WERI-Rb-1 (cell line): Measurements from ENCODE around the gene MBP.

Source experiments
- DNase-seq: peaks from one replicate; pipeline ENCODE4 v3.0.0-alpha.2; 2020
- H3K27ac ChIP-seq: fragments of 250-450 bp; sonication (Bioruptor Pico); 2 replicates; pipeline ENCODE4 v1.5.1; 2020; ENCODE audit warnings: mild to moderate bottlenecking, moderate library complexity
- H3K27me3 ChIP-seq: fragments of 250-450 bp; sonication (Bioruptor Pico); 2 replicates; pipeline ENCODE4 v1.5.1; 2021; ENCODE audit warnings: mild to moderate bottlenecking, low read depth, moderate library complexity; ENCODE audit not compliant: insufficient read depth, severe bottlenecking
- H3K36me3 ChIP-seq: fragments of 250-450 bp; sonication (Bioruptor Pico); 2 replicates; pipeline ENCODE4 v1.5.1; 2020; ENCODE audit warnings: mild to moderate bottlenecking, moderate library complexity
- H3K4me3 ChIP-seq: 2 replicates; pipeline ENCODE4 v1.5.1; 2011; ENCODE audit warnings: low read depth, mild to moderate bottlenecking, control low read depth, low read length
- H3K9me3 ChIP-seq: fragments of 250-450 bp; sonication (Bioruptor Pico); 2 replicates; pipeline ENCODE4 v1.5.1; 2021; ENCODE audit warnings: mild to moderate bottlenecking, moderate library complexity; ENCODE audit not compliant: severe bottlenecking
- TF ChIP-seq, protein P1 (sequence below): IDR thresholded peaks from 2 replicates; pipeline ENCODE4 v1.5.1; 2011; ENCODE audit warnings: low read depth, mild to moderate bottlenecking, control low read depth, inconsistent platforms, low read length

MBP gene

DNA sequence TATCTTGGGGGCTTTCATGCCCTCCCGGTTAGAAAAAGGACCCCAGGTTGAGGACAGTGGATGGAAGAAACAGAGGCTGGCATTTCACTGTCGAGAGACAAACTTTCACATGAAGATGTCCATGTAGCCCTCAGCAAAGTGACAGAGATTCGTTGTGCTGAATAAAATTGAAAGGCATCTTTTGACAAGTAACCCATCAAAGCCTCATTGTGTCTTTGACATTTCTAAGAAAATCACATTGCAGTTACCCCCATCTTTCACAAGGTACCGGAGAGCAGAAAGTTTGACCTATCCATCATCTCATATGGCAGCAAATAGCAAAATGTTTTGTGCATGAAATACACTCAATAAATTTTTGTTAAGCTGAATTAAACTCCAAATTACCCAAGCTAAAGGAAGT lies 2.0 kb upstream of the MBP start:
- TF ChIP-seq, protein P1, sequence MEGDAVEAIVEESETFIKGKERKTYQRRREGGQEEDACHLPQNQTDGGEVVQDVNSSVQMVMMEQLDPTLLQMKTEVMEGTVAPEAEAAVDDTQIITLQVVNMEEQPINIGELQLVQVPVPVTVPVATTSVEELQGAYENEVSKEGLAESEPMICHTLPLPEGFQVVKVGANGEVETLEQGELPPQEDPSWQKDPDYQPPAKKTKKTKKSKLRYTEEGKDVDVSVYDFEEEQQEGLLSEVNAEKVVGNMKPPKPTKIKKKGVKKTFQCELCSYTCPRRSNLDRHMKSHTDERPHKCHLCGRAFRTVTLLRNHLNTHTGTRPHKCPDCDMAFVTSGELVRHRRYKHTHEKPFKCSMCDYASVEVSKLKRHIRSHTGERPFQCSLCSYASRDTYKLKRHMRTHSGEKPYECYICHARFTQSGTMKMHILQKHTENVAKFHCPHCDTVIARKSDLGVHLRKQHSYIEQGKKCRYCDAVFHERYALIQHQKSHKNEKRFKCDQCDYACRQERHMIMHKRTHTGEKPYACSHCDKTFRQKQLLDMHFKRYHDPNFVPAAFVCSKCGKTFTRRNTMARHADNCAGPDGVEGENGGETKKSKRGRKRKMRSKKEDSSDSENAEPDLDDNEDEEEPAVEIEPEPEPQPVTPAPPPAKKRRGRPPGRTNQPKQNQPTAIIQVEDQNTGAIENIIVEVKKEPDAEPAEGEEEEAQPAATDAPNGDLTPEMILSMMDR, result no peak
- Histone ChIP-seq H3K27me3 (no peaks in the 10 kb centered on the region), H3K27ac (no peak overlapping the region), H3K36me3 (no peaks in the 10 kb centered on the region), H3K4me3 (no peak overlapping the region), H3K9me3 (peaks cover 6% of the 10 kb centered on the region)
- no peak for DNase-seq

DNA sequence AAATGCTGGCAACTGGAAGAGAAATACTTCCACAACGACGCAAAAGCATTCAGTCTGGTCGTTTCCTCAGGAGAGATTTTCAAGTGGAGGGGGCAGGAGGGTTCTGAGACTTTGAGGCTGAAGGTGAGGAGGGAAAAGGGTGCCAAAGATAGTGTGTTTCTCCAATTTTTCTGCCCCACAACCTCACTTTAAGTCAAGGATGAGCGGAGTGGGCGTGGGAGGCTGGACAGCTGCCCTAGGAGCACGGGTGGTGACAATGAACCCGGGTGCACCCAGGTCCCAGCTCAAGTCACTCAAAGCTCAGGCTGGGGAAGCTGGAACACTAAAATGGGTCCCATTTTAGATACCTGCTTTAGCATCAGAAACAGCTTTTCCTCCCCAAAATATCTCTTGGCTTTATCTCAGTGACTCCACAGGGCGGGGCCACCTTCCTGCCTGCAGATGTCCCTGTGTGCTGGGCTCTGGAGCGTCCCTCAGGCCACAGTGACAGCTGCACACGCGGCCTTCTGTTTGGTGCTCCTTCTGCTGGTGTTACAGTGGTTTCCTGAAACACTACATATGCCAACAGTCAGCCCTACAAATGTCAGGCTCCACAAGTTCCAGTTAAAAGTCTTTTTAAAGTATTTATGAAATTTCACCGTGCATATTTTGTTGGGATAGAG lies 1.4 kb upstream of the MBP start:
- H3K4me3 ChIP-seq, result no peak overlapping the region

DNA sequence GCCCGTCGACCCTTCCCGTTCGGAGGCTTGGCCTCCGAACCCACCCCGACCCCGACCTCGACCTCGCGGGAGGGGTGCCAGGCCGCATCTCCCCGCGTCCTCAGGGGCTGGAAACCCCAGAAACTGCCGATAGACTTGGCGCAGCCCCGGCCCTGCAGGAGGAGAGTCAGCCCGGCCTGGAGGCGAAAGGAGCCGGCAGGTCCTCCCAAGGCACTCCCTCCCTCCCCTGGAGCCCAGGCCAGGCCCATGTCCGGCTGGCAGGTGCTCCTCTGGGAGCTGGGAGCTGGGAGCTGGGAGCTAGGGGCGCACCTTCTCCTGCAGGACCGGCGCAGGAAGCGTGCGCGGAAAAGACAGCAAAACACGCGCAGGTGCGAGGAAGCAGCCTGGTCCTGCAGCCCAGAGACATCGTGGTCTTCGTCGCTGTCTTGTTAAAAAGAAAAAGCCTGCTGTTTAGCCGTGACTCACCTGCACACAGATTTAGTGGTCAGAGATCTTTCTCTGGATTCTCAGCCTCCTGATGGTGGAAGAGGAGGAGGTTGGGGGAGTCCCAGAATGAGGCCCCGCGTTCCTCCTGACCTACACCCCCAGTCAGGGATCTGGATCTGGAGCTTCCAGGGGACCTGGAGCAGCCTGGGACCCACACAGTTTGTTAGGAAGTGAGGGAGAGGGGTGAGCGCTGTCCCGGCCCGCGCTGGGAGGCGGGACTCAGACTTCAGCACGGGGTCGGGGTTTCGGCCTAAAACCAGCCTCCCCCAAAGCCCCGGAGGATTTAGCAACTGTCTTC lies 660 bp upstream of the MBP start:
- H3K9me3 ChIP-seq, result peaks cover 6% of the 10 kb centered on the region
- TF ChIP-seq, protein P1, result no peak
- no peak overlapping the region for H3K27ac ChIP-seq
- H3K36me3 ChIP-seq, result no peaks in the 10 kb centered on the region
- DNase-seq, result no peak
- no peaks in the 10 kb centered on the region for H3K27me3 ChIP-seq
- H3K4me3 ChIP-seq, result no peak overlapping the region

More for the DNA sequence above, 1.4 kb upstream of the MBP start:
- H3K9me3 ChIP-seq, result peaks cover 6% of the 10 kb centered on the region
- no peaks in the 10 kb centered on the region for H3K36me3 ChIP-seq
- no peaks in the 10 kb centered on the region for H3K27me3 ChIP-seq
- H3K27ac ChIP-seq, result no peak overlapping the region
- TF ChIP-seq, protein P1, result peak; percentile 20; the same call in 1 of the 2 replicates
- peak; percentile 52 for DNase-seq

DNA sequence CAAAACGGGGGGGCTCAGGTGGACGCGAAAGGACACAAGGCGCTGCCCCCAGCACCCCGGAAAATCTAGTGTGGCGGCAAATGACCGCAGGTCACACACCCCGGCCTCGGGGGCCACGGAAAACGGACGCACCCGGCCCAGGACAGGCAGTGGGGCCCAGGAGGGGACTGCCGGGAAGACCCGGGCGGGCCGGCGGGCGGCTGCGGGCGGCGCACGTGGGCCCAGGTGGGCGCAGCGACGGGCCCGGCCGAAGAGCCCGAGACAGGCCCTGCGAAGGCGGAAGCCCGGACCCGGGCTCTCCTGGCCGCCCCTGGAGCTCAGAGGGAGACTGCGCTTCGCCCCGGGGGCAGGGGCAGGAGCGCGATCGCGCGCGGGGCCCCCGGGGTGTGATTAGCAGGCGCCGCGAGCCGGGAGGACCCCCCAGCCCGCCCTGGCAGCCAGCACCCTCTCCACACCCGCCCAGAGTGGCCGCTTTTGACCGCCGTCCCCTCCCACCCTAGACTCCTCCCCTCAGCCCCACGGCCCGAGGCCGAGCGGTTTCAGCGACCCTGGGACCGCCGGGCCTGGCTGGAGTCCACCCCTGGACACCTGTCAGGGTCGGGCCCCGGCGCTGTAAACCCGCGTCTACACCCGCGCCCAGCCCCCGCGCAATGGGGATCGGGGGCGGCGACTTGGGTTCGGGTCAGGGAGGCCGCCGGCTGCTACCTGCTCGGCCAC lies 773 bp downstream of the MBP start:
- H3K27ac ChIP-seq, result no peak overlapping the region

DNA sequence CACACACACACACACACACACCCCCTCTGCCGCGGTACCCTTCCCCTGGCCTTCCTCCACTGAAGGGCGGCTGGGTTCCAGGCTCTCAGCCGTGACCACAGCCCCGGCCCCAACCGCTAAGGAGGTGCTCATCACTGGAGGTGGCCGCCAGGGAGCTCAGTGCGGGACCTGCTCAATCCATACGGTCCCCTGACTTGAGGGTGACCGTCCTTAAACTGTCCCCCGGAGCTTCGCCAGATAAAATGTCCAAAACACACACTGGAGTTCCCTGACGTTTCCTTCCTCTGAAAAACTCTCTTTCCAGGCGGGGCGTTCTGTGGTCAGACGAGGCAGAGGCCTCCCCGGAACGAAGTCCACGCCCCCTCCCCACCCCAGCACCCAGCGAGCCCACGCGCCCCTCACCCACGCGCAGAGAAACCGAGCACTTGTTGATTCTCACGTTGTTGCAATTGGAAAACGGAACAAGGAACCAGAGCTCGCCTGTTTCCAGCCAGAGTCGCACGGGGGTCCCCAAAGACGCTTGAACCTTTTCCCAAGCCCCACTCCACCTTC lies 1.4 kb downstream of the MBP start:
- H3K4me3 ChIP-seq, result peak overlapping the region; percentile 27
- peaks cover 6% of the 10 kb centered on the region for H3K9me3 ChIP-seq
- TF ChIP-seq, protein P1, result no peak
- H3K27ac ChIP-seq, result no peak overlapping the region
- no peaks in the 10 kb centered on the region for H3K27me3 ChIP-seq
- H3K36me3 ChIP-seq, result no peaks in the 10 kb centered on the region
- no peak for DNase-seq

More for the DNA sequence above, 773 bp downstream of the MBP start:
- no peak for DNase-seq
- peak overlapping the region; percentile 27 for H3K4me3 ChIP-seq
- peaks cover 6% of the 10 kb centered on the region for H3K9me3 ChIP-seq
- H3K27me3 ChIP-seq, result no peaks in the 10 kb centered on the region
- H3K36me3 ChIP-seq, result no peaks in the 10 kb centered on the region
- TF ChIP-seq, protein P1, result no peak
